Transverse colon (tissue), 4 donors: Measurements from ENCODE around the gene PDZD7. TPM values are rescaled to one million over a fixed set of nuclear protein-coding genes. Genes with fewer than 3 reads are reported as not detected.

Experiments used
- DNase-seq: peaks from one replicate; pipeline ENCODE4 v3.0.0-alpha.2; 2019
- H3K27ac ChIP-seq, 4 donors: fragments of 200-600 bp; sonication (generic); 2 replicates each; pipeline ENCODE4 v1.5.1; 2016 to 2018; ENCODE audit warnings: inconsistent platforms in 4 of 4
- H3K27me3 ChIP-seq: fragments of 200-600 bp; sonication (generic); 2 replicates; pipeline ENCODE4 v1.5.1; 2017; ENCODE audit warnings: inconsistent platforms
- H3K36me3 ChIP-seq, 4 donors: fragments of 200-600 bp; sonication (generic); 2 replicates each; pipeline ENCODE4 v1.5.1; 2017 to 2019; ENCODE audit warnings: inconsistent platforms in 4 of 4
- H3K4me1 ChIP-seq, 4 donors: fragments of 200-600 bp; sonication (generic); 2 replicates each; pipeline ENCODE4 v1.5.1; 2017 to 2020; ENCODE audit warnings: inconsistent platforms in 4 of 4
- H3K4me3 ChIP-seq, 4 donors: fragments of 200-600 bp; sonication (generic); 1 replicate in 1 of 4; 2 replicates in 3 of 4; pipeline versions ENCODE4 v1.5.1 to v1.6.1; 2017 to 2019; ENCODE audit warnings: inconsistent platforms in 4 of 4
- H3K9me3 ChIP-seq, 2 donors: fragments of 200-600 bp; sonication (generic); 2 replicates each; pipeline ENCODE4 v1.5.1; 2017 to 2019; ENCODE audit warnings: inconsistent platforms in 2 of 2
- EP300 ChIP-seq: sonication (generic); formaldehyde crosslinking; IDR thresholded peaks from one replicate; pipeline ENCODE4 v1.6.1; 2017; ENCODE audit warnings: antibody characterized with exemption, low read depth
- POLR2A ChIP-seq: fragments of 450-650 bp; IDR thresholded peaks from one replicate; pipeline ENCODE4 v1.6.1; 2016; ENCODE audit warnings: antibody characterized with exemption, mild to moderate bottlenecking, moderate library complexity
- POLR2AphosphoS5 ChIP-seq, 3 donors: sonication (generic); formaldehyde crosslinking; IDR thresholded peaks; one replicate each; pipeline ENCODE4 v1.6.1; 2016; ENCODE audit warnings: antibody characterized with exemption in 3 of 3
- WGBS, 2 donors: methylation state at CpG; one replicate each; pipeline ENCODE4 v1.1.5; 2018; ENCODE audit warnings: low coverage in 1 of 2; 5-methylcytosine and 5-hydroxymethylcytosine counted together
- in situ Hi-C, 4 donors: fragments of 200-750 bp; cut with MboI; loops; one replicate each; pipeline versions ENCODE4 v1.15.0 to v1.15.1; 2017; ENCODE audit warnings: low sequenced_read_pairs in 3 of 4, low pct_ligation_motif_present in 1 of 4, low pct_unique_long_range_greater_than_20kb in 1 of 4
- intact Hi-C: fragments of 100-400 bp; cut with DNase I; formaldehyde crosslinking; loops from one replicate; pipeline ENCODE4 v1.15.1; 2023; ENCODE audit warnings: low total_unique reads
- total RNA-seq, 4 donors: library from RNA; depleted of rRNA; stranded (reverse); fragments of >200 nt; gene quantifications; one replicate each; pipeline ENCODE4 v1.1.0, GENCODE V29; 2016
- TF ChIP-seq, protein P1 (sequence below), 5 experiments: fragments of 200-600 bp in 3 of 5; fragments of 450-650 bp in 2 of 5; sonication (generic) in 3 of 5; IDR thresholded peaks; 1 replicate in 2 of 5; 2 replicates in 3 of 5; pipeline ENCODE4 v1.5.1; 2016 to 2017; ENCODE audit warnings: antibody characterized with exemption in 5 of 5, inconsistent platforms in 3 of 5, mild to moderate bottlenecking in 2 of 5, moderate library complexity in 1 of 5

Gene PDZD7
- total RNA-seq, 4 donors from 2014 or later, result 0.27 to 2.0 (median 0.64) TPM; not detected in 1

DNA sequence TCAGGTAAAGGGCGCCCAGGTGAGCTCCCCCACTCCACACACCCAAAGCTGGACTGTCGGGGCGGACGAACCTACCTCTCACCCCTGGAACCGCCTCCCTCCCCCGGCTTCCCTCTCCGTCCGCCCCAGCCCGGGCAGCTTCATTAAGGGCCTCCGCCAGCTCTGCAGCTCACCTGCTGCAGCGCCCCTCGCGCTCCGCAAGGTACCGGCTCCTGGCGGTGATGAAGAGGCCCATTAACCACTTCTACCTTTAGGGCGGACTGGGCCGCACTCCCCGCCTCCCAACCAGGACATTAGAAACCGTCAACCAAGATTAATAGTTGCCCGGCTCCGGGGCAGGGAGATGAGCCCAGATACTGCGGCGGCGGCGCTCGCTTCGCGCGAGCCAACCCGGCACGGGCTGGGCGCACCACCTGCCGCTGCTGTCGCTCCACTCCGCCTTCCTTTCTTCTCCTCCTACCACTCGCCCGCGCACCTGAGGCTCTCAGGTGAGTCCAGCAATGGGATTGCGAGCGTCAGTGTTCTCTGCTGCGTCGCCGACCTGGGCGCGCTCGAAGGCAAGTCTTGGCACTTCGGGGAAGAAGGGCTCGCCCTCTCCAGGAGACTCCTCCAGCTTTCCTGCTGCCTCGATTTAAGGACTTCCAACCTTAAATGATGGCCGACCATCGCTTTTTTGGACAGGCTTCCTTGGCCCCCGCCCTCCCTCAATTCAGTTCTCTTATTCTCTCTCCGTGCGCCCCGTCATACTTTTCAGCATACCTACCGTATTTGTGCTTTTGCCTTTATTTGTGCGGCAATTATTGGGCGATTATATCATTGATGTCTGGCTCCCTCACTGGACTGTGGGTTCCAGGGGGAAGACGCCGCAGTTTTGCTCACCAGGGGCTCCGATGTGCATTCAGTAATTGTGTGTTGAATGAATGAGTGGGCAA is 17.3 kb upstream of the PDZD7 start:
- intact Hi-C loops, result no loop called here
- Histone ChIP-seq H3K4me1 (peaks cover 0 to 23% (median 19%) of the 10 kb centered on the region in 4 donors), H3K4me3 (no peak overlapping the region), H3K27ac (no peak overlapping the region), H3K36me3 (no peaks in the 10 kb centered on the region), H3K27me3 (peaks cover 49% of the 10 kb centered on the region), H3K9me3 (no peaks in the 10 kb centered on the region)
- WGBS, 2 donors, result 23 to 26% methylated on average over 13 to 48 of the region's 62 CpGs
- TF ChIP-seq POLR2AphosphoS5 (IDR thresholded peaks at IDR 0.05) (no peak), EP300 (no peak), POLR2A (no peak)
- TF ChIP-seq, protein P1, sequence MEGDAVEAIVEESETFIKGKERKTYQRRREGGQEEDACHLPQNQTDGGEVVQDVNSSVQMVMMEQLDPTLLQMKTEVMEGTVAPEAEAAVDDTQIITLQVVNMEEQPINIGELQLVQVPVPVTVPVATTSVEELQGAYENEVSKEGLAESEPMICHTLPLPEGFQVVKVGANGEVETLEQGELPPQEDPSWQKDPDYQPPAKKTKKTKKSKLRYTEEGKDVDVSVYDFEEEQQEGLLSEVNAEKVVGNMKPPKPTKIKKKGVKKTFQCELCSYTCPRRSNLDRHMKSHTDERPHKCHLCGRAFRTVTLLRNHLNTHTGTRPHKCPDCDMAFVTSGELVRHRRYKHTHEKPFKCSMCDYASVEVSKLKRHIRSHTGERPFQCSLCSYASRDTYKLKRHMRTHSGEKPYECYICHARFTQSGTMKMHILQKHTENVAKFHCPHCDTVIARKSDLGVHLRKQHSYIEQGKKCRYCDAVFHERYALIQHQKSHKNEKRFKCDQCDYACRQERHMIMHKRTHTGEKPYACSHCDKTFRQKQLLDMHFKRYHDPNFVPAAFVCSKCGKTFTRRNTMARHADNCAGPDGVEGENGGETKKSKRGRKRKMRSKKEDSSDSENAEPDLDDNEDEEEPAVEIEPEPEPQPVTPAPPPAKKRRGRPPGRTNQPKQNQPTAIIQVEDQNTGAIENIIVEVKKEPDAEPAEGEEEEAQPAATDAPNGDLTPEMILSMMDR (IDR thresholded peaks at IDR 0.05), result peak in 2 of 5 experiments; percentile 2 to 13
- peak; percentile 26 for DNase-seq
- in situ Hi-C loops, result no loop called here

DNA sequence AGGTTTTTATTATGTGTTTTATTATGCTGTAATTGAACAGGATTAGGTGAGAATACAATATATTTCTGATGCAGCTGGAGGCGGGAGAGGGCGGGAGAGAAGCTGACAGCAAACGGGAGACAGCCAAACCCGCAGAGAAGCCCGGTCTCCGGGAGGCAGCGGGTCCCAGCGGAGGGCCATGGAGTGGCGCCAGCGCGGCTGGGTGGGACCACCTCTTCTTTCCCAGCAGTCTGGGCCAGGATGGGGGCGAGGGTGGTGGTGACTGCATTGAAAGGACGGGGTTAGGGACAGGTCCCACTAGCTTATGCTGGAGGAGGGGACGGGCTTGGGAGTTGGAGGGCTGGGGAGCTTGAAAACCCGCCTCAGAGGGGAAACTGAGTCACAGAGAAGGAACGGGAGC is 16.3 kb upstream of the PDZD7 start:
- Histone ChIP-seq H3K27ac (no peak overlapping the region), H3K36me3 (no peaks in the 10 kb centered on the region), H3K4me3 (no peak overlapping the region), H3K4me1 (peaks cover 3 to 27% (median 23%) of the 10 kb centered on the region in 4 donors), H3K27me3 (peaks cover 49% of the 10 kb centered on the region), H3K9me3 (no peaks in the 10 kb centered on the region)
- TF ChIP-seq EP300 (no peak), POLR2A (no peak), POLR2AphosphoS5 (IDR thresholded peaks at IDR 0.05) (no peak)
- TF ChIP-seq, protein P1 (IDR thresholded peaks at IDR 0.05), result no peak
- in situ Hi-C loops, result no loop called here
- 50% methylated on average over 16 of the region's 16 CpGs; no CpG with 5 or more reads in 1 of the 2 donors for WGBS, 2 donors
- no peak for DNase-seq
- intact Hi-C loops, result no loop called here

DNA sequence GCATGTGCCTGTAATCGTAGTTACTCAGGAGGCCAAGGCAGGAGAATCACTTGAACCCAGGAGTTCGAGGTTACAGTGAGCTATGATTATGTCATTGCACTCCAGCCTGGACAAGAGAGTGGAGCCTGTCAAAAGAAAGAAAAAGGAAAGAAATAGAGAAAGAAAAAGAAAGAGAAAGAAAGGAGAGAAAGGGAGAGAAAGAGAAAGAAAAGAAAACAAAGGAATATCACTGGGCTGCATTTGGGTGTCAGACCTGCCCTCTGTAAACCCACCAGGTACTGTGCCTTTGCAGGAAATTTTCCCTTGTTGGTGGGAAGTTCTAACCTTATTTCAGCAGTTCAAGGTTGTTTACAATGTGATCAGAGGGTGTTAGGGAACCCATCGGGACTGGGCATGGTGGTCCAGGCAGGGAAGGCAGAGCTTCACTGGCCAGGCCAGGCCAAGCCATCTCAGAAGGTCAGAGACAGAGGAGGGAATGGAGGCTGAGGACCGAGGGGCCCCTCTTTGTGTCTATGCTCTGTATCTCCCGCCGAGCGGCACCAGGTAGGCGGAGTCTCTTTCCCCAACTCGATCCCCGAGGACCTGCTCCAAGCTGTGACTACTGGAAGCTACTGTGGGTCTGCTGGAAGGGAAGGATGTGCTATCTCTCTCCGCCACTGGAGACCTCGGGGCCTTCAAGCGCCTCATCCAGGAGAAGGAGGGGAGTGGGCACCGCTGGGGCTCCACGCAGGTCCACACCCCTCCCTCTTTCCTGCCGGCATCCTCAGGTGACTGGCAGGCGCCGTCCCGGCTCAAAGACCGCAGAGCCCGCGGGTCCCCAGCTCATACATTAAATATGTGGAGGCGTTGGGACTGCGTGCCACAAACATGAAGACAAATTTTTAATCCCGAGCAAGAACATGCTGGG is 15.7 kb upstream of the PDZD7 start:
- intact Hi-C loops, result no loop called here
- in situ Hi-C loops, result no loop called here
- WGBS, 2 donors, result 61 to 66% methylated on average over 8 to 25 of the region's 25 CpGs

More for the DNA sequence above, 15.7 kb upstream of the PDZD7 start:
- no peak for TF ChIP-seq POLR2AphosphoS5 (IDR thresholded peaks at IDR 0.05)
- no peak for TF ChIP-seq EP300
- TF ChIP-seq POLR2A, result no peak
- TF ChIP-seq, protein P1 (IDR thresholded peaks at IDR 0.05), result no peak
- H3K9me3 ChIP-seq, result no peaks in the 10 kb centered on the region
- H3K36me3 ChIP-seq, result no peaks in the 10 kb centered on the region
- H3K4me3 ChIP-seq, result no peak overlapping the region
- H3K4me1 ChIP-seq, result peaks cover 6 to 34% (median 26%) of the 10 kb centered on the region in 4 donors
- H3K27ac ChIP-seq, result no peak overlapping the region
- peaks cover 49% of the 10 kb centered on the region for H3K27me3 ChIP-seq
- no peak for DNase-seq
